GM12801 (cell line): ENCODE measurements around the gene PCSK1.

Experiments
- TF ChIP-seq, protein P1 (sequence below): IDR thresholded peaks from one replicate; pipeline ENCODE4 v1.5.1; 2011; ENCODE audit warnings: control low read depth; ENCODE audit not compliant: insufficient read length; ENCODE audit errors: extremely low read depth

PCSK1 gene

DNA sequence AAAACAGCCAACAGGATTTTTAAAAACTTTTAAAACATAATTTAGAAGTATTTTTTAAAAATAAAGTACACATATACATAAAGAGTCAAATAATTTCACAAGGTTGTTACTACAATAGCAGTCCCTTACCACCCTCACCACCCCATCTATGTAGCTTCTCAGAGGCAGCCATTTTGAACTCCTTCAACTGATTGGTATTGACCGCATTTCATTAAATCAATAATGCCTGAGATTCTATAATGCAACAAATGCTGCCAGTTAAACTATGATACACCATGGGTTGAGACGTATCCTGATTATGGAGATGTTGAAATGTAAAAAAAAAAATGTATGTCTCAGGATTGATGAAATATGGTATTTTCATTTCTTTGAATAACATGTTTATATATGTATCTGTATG, 78.8 kb downstream of the PCSK1 start:
- TF ChIP-seq, protein P1, sequence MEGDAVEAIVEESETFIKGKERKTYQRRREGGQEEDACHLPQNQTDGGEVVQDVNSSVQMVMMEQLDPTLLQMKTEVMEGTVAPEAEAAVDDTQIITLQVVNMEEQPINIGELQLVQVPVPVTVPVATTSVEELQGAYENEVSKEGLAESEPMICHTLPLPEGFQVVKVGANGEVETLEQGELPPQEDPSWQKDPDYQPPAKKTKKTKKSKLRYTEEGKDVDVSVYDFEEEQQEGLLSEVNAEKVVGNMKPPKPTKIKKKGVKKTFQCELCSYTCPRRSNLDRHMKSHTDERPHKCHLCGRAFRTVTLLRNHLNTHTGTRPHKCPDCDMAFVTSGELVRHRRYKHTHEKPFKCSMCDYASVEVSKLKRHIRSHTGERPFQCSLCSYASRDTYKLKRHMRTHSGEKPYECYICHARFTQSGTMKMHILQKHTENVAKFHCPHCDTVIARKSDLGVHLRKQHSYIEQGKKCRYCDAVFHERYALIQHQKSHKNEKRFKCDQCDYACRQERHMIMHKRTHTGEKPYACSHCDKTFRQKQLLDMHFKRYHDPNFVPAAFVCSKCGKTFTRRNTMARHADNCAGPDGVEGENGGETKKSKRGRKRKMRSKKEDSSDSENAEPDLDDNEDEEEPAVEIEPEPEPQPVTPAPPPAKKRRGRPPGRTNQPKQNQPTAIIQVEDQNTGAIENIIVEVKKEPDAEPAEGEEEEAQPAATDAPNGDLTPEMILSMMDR: no peak

DNA sequence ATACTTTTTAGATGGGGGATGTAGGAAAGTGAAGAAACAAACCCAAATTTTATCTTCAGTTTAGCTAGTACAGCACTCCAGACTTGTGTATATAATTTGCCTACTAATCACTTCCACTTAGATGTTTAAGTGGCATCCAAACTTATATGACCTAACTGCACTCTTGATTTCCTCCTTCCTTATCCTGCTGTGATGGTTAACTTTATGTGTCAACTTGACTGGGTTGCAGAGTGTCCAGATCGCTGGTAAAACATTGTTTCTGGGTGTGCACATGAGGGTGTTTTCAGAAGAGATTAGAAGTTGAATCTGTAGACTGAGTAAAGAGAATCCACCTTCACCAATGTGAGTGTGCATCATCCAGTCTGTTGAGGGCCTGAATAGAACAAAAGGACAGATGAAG, 79.8 kb downstream of the PCSK1 start:
- TF ChIP-seq, protein P1: no peak

DNA sequence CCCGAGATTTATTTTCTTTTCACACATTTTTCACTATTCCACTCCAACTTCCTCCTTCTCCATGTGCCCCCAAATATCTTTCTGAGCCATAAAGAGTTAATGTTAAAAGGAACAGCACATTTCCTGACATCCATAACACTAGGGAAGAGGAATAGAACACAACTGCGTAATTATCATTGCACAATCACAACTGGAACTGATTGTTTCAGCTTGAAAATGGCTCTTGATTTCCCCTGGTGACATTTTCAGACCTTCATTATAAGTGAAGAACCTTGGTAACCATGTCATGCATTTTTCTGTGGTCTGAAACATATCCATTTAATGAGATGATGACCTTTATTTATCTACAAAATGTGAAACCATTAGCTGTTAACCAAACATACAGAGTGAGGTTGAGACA, 82.4 kb downstream of the PCSK1 start:
- TF ChIP-seq, protein P1: no peak

DNA sequence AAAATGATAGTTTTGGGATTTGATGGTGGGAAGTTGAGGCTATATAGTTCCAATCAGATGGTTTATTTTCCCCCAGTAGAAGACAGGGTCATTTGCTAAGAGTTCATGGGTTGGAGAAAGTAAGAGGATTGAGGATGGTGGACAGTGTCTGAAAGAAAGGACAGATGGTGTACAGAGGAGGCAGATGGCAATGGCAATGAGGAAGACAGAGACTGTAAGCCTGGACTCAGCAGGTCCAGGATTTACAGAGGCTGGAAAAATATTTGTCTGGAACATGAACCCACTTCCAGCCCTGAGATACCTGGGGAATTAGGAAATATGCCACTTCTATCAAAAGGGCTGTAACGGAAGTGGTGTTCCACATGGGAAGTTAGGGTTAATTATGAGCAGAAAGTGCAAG, 84.5 kb downstream of the PCSK1 start:
- TF ChIP-seq, protein P1: no peak

DNA sequence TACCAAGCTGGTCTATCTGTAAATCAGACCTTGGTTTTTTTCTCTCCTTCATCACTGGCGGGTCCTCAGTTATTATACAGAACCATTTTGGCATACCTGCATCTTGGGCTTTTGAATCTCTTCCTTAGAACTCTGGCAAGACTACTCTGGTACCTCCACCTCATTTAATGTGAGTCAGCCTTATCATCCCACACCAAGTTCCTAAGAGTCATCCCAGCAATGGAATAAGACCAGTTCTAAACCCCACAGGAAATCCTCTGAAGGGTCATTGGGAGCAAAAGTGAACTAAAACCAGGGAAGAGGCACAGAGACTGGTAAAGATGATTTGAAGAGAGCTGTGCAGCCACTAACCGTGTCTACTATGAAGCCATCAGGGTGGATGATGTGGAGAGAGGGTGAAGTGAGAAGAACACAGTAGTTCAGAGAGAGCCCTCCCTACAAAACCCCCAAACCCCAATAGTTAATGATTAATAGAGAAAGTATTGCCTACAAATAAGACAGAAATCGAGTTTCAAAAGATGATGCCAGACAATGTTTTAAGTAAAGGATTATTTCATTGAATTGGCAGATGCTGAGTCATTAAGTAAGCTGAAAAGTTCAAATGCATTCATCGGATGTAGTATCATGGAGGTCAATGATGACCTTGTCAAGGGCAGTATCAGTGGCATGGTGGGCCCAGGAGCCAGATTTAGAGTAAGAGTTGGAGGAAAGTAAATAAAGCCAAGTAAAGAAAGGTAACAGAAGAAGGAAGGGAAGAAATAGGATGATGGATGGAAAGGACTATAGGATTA, 85.4 kb downstream of the PCSK1 start:
- TF ChIP-seq, protein P1: no peak

DNA sequence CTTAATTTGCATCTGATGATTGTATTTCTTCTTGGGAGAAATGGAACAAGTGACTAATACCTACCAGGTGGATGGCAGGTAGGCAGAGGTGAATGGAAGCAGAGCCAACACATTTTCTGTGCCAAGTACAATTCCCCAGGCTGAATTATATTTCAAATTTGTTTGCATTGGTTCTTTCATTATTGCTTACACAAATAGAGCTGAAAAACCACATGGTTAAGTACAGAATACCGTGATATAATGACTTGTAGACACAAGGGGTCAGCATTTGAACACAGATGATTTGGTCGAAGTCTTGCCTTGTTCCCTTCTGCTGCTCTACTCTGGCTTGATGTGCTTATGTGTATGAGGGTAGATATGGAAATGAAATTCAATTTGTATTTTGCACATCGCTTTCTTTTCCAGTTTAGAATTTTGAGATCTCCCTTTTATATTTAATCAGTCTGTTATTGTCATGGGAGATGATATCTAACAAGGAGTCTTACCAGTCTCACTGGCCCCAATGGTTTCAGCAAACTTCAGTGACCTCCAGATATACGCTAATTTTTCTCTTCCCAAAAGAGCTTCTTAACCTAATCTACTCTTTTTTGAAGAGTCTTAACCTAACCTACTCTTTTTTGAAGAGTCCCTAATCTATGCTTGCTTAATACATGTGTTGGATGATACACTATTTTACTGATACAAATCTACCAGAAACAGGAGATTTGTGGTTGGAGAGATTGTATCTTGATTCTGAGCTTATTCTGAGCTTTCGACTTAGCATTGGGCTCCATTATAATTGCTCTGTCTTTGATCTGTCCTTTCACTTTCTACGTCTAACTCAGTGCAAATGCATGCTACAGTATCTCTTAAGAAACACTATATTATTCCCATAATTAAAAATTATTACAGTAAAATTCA, 88.1 kb downstream of the PCSK1 start:
- TF ChIP-seq, protein P1: no peak

DNA sequence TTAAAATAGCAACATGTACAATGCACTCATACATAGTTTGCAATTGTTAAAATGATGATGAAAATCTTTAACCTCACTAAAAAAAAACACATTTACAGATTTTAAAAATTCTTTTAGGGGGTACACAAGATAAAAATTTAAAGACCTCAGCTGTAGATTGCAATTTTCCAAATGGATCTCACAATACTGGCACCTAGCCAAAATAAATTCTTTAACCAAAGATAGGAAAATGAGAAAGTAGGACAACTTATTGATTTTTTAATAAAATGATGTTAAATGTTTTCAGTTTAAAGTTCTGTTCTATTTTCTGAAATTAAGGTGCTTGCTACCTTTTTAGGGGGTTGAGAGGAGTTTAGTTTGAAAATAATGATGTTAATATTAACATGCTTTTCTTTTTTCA, 90.0 kb downstream of the PCSK1 start:
- TF ChIP-seq, protein P1: no peak
